Loucy (cell line): ENCODE measurements around the gene SCNN1B.

Source experiments
- EZH2phosphoT487 ChIP-seq: fragments of 200-600 bp; IDR thresholded peaks from 2 replicates; pipeline ENCODE4 v1.6.1; 2018; ENCODE audit warnings: antibody characterized with exemption, mild to moderate bottlenecking, moderate library complexity, borderline replicate concordance
- TF ChIP-seq, protein P1 (sequence below): fragments of 200-600 bp; sonication (generic); conservative IDR thresholded peaks from 2 replicates; pipeline ENCODE4 v1.5.1; 2014; ENCODE audit warnings: mild to moderate bottlenecking, antibody characterized with exemption, low read length

DNA sequence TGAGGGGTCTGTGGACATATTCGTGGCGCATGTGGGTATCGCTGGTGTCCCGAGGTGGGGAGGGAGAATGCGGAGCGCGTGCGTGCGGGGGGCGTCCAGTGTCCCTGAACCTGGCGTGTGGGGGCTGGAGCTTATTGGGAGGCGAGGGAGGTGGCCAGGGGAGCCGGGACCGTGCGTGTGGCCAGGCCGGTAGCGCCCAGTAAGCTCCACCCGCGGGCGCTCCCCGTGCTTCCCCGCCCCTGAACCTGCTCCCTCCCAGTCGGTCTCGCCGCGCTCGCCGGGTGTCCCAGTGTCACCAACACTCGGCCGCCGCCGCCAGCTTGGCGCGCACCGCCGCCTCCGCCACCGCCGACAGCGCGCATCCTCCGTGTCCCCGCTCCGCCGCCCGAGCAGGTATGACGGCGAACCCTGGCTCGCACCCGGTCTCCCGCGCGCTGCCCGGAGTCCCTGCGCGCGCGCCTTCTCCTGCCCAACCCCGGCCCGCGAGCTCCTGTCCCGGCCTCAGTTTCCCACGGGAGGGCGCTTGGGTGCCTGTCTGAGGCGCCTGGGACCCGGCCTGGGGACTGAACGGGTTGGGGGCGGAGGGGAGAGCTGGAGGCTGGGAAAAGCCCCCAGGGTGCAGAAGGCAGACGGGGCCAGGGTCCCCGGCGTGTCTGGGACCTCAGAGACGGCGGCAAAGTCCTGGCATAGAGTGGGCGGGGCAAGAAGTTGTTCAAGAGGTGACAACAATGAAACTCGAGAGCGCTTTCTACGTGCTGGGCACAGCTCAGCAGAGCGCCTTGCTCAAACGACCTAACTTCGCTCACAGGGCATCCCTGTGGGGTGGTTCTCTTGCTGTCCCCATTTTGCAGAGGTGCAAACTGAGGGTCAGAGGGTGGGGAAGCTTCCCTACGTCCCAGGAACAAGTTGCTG is at the start of gene SCNN1B:
- TF ChIP-seq, protein P1, sequence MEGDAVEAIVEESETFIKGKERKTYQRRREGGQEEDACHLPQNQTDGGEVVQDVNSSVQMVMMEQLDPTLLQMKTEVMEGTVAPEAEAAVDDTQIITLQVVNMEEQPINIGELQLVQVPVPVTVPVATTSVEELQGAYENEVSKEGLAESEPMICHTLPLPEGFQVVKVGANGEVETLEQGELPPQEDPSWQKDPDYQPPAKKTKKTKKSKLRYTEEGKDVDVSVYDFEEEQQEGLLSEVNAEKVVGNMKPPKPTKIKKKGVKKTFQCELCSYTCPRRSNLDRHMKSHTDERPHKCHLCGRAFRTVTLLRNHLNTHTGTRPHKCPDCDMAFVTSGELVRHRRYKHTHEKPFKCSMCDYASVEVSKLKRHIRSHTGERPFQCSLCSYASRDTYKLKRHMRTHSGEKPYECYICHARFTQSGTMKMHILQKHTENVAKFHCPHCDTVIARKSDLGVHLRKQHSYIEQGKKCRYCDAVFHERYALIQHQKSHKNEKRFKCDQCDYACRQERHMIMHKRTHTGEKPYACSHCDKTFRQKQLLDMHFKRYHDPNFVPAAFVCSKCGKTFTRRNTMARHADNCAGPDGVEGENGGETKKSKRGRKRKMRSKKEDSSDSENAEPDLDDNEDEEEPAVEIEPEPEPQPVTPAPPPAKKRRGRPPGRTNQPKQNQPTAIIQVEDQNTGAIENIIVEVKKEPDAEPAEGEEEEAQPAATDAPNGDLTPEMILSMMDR: no peak
- no peak for TF ChIP-seq EZH2phosphoT487
